M059J (cell line): ENCODE measurements around the gene TNK2. TPM values are rescaled to one million over a fixed set of nuclear protein-coding genes. Genes with fewer than 3 reads are reported as not detected.
"Not testable (repeated sequence)": the region's sequence is repeated elsewhere in the genome, so short reads cannot be mapped to it uniquely, and the experiment has no call there.

Experiments used
- DNase-seq: peaks from one replicate; pipeline ENCODE4 v3.0.0-alpha.2; 2012; ENCODE audit warnings: low read depth
- total RNA-seq: library from RNA; depleted of rRNA; stranded (reverse); fragments of >200 nt; shearing (Covaris generic); gene quantifications from 2 replicates; pipeline ENCODE4 v1.2.3, GENCODE V29; 2014; rRNA removed

Gene TNK2
- 8.0 and 13.9 TPM in 2 replicates for total RNA-seq

DNA sequence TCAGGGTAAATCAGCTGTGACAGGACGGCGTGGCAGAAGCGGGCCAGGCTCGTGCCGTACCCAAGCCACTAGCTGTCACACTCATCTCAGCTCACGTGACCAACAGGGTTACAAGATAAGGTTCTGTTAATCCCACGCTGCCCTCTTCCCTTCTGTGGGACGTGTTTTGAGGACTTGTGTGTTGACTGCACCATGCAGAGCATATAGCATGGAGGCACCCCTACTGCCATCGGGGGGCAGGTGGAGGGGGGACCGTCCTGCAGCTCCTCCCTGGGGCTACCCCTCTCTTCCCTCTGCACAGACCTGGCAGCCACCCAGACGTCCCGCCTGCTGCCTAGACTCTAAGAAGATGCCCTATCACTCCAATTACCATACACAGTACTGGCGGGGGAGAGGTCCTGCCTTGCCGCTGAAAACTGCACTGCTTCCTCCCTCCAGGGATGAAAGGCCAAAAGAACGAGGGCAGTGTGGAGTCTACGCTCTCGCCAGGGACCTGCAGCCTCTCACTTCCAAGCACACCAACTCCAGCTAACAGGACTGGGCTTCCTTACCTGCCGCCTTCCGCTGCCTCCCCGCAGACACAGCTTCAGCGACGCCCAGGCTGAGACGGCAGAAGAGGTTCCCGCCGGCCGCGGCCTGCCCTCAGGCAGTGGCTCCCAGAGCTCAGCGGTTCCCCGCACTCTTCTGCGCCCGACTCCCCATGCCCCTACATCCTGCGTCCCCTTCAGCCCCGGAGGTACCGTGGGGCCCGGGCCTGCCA, at the start of gene TNK2:
TSS of gene TNK2 (minus strand) at position 618 of the 760 bp plus-strand sequence. CDS start 19,963 bp downstream, outside the sequence.
- DNase-seq = peak; percentile 57

GRCh38 chr3:195956577-195956976, 48.2 kb upstream of the TNK2 start:
- no peak for DNase-seq

DNA sequence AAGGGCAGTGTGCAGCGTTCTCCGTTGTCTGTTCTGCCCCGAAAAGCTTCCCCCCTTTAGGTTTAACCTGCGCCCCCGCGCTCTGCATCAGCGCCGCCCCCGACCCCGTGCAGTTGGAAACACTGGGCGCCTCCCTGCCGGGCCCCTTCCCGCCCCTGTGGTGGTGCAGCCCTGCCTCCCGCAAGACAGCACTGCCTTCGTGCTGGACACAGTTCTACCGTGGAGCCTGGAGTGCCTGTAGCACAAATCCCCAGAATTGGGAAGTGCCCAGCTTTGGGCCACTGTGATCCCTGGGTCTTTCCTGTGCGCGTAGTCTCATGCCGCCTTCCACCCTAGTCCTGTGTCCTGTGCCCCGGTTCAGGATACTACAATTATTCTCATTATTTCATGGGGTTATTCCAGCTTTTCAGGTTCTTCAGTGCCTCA, 47.1 kb upstream of the TNK2 start:
- not testable (repeated sequence) for DNase-seq

GRCh38 chr3:195954752-195955119, 46.4 kb upstream of the TNK2 start:
- not testable (repeated sequence) for DNase-seq

DNA sequence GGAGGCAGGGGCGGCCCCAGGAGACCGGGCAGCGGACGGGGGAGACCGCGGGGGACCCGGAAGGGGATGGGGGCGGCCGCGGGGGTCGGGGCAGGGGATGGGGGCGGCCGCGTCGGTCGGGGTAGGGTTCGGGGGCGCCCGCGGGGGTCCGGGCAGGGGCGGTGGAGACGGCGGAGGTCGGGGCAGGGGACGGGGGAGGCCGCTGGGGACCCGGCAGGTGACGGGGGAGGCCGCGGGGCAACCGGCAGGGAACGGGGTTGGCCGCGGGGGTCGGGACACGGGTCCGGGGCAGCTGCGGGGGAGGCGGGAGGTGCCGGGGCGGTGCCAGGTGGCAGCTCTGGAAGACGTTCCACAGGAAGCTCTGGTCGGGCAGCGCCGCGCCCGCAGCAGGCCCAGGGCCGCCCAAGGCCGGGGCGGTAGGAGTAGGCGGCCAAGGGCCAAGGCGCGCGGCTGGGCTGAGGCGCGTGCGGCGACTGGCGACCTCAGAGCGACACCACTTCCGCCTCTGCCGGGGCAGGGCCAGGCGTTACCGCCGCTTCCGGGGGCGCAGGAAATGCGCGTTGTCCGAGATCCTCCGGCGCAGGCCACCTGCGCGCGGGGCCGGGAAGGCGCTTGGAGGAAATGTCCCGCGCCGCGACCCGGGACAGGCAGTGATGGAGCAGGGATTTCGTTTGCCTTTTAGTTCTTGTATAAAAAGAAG, 45.9 kb upstream of the TNK2 start:
- DNase-seq = peak; percentile 74

DNA sequence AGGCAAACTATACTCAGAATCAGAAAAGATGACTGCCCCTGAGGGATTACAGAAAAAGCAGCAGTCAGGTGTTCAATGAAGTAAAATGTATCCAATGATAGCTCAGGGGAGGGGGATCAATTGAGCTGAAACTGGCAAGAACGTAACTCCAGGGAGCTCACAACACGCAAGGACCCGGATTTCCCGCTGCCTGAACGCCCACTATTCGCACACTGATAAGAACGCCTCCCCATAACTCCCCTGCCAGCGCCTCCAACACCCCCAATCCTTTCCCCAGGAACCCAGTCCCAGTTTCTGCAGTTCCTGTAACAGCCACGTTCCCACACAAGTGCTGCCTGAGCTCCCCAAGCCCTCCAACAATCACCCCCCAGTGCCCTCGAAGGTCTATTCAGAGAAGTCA, 44.2 kb upstream of the TNK2 start:
- DNase-seq = not testable (repeated sequence)

DNA sequence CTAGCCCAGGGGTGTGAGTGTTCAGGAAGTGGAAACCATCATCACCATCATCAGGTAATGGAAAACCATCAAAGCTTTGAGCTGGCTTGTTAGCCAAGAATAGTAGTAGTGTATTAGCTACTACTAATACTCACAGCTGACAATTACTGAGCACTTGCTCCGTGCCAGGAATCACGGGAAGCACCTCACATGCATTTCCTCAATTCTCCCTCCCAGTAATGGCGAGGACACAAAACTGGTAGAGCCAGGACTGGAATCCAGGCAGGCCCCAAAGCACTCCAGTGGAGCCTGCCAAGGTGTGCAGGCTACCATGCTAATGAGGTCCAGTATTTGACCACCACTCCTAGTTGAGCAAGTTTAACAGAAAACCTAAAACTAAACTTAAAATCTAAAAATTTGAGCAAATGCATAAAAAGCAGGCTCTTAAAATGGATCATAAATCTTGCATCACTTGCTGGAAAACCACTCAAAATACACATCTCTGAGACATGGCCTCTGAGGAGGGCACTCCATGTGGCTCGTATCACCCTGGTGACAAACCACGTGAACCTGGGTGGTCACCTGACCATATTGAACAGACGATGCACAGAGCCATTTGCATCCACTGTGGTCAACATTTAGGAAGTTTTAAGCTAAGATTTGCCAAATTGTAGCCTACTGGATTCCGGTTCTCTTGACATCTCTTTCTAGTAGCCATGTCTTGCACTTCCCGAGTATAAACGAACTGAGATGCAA, 43.3 kb upstream of the TNK2 start:
- not testable (repeated sequence) for DNase-seq

GRCh38 chr3:195950731-195951130, 42.4 kb upstream of the TNK2 start:
- DNase-seq = not testable (repeated sequence)

- DNase-seq = not testable (repeated sequence)
Measured at GRCh38 chr3:195950164-195950563, 41.8 kb upstream of the TNK2 start.

DNA sequence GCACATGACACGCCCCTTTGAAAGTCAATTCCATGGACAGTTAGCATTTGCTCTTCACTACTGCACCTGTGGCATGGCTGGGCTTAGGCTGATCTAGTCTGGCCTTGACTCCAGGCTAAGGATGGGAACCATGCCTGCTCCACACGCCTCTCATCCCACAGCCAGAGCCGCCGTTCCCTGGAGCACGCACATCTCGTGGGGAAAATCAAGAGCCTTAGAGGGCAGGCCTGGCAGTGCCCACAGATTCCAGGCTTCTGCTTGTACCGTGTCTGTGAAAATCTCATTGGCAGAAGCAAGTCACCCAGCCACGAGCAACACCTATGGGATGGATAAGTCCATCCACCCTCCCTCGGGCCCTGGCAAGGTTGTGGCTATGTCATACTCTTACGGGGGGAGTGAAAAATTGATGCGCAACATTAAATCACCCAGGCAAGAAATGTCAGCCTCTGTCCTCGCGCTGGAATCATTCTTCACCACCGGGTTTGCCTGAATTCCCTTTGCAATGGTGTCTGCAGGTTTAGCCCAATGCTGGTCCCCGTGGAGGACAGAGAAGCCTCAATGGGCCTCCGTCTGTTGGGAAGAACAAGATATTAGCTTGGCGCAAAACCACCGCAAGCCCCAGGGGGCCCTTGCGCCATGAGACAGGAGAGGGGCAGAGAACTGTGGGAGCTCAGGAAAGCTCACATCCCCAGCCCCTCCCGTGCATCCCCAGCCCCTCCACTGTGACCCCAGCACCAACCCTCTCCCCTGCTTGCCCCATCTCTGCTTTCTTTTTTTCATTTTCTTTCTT, 38.8 kb upstream of the TNK2 start:
- not testable (repeated sequence) for DNase-seq

DNA sequence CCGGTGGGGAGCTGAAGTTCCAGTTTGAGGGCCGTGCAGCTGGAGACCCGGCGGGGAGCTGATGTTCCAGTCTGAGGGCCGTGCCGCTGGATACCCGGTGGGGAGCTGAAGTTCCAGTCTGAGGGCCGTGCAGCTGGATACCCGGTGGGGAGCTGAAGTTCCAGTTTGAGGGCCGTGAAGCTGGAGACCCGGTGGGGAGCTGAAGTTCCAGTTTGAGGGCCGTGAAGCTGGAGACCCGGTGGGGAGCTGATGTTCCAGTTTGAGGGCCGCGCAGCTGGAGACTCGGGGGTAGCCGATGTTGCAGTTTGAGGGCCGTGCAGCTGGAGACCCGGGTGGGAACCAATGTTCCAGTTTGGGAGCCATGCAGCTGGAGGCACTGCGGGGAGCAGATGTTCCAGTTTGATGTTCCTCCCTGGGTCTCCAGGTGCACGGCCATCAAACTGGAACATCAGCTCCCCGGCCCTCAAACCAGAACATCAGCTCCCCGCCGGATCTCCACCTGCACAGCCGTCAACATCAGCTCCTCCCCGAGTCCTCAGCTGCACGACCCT, 33.0 kb upstream of the TNK2 start:
- not testable (repeated sequence) for DNase-seq

GRCh38 chr3:195940806-195941205, 32.5 kb upstream of the TNK2 start:
- not testable (repeated sequence) for DNase-seq

GRCh38 chr3:195939526-195940470, 31.4 kb upstream of the TNK2 start:
- not testable (repeated sequence) for DNase-seq

DNA sequence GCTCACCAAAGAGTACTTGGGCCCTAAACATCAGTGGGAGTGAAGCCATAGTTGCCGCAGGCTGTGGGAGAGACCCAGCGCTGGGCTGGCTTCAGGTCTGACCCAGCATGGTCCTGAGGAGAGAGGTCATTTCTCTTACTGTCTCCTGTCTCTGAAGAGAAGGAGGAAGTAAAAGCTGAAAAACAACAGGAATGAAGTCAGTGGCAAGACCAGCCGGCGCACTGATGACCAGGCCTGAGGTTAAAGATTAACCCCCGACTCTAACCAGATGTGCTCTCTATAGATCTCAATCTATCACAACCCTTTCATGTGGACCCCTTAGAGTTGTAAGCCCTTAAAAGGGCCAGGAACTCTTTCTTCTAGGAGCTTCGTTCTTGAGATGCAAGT, 24.7 kb upstream of the TNK2 start:
- DNase-seq = not testable (repeated sequence)

GRCh38 chr3:195932418-195933043, 24.2 kb upstream of the TNK2 start:
- no peak for DNase-seq

- DNase-seq = no peak
Measured at GRCh38 chr3:195931582-195932273, 23.4 kb upstream of the TNK2 start.

- DNase-seq = no peak
Measured at GRCh38 chr3:195929452-195929851, 21.1 kb upstream of the TNK2 start.

DNA sequence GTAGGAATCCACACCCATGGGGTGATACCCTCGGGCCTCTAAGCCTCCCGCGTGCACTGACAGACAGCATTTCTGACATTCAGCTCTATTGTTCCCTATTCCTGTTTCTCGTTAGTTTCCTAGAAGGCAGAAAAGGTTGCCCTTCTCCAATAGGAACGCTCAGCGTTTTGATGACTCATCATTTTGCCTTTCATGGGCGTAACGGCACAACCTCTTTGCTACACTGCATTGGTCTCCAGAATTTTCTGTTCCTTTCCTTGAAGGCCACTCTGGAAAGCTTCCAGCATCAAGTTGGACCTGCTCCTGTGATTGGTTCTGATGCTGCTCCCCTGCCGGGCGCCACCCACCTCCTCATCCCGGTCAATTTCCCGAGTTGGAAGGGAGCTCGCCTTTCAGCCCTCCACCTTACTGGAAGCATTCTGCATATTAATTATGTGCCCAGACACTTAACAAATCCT, 13.0 kb upstream of the TNK2 start:
- no peak for DNase-seq

DNA sequence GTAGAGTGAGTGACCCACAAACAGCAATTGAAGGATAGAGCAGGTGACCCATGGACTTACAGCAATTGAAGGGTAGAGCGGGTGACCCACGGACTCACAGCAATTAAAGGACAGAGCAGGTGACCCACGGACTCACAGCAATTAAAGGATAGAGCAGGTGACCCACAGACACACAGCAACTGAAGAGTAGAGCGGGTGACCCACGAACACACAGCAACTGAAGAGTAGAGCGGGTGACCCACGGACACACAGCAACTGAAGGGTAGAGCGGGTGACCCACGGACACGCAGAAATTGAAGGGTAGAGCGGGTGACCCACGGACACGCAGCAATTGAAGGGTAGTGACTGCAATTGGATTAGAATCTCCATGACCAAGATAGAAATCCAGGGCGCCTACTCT, 9.8 kb upstream of the TNK2 start:
- no peak for DNase-seq
